Smooth muscle cell of trachea (primary cell): Measurements from ENCODE around the gene RPAP2. TPM values are rescaled to one million over a fixed set of nuclear protein-coding genes. Genes with fewer than 3 reads are reported as not detected.

Experiments
- total RNA-seq: library from RNA; depleted of rRNA; stranded (reverse); fragments of >200 nt; gene quantifications from 2 replicates; pipeline ENCODE4 v1.2.1, GENCODE V29; 2014

Gene RPAP2
- 5.5 and 6.3 TPM in 2 replicates for total RNA-seq

GRCh38 chr1:92298573-92299476 lies at the start of gene RPAP2, which contains the start of gene GLMN:
TSS of gene RPAP2 (plus strand) at chr1:92299059. CDS start at chr1:92299074, 15 bp downstream.
TSS of gene GLMN (minus strand) at chr1:92298987. CDS start at chr1:92297999, 988 bp downstream.

Other genes starting within 250 kb of the RPAP2 start
- gene SETSIP, start 223.6 kb upstream of the RPAP2 start, total RNA-seq: 0.15 TPM in 1 of 2 replicates, not detected in the other
- 6.7 and 8.1 TPM in 2 replicates for gene BTBD8, start 218.7 kb upstream of the RPAP2 start, total RNA-seq
- not detected in 2 replicates for gene C1orf146, start 81.1 kb upstream of the RPAP2 start, total RNA-seq
- gene GLMN, start 72 bp upstream of the RPAP2 start, total RNA-seq: 6.3 and 12.2 TPM in 2 replicates
- 0.15 TPM in 1 of 2 replicates, not detected in the other for gene GFI1, start 187.9 kb downstream of the RPAP2 start, total RNA-seq